Measurements from ENCODE around the gene OR10V1.

GRCh38 chr11:59676205-59676604 is 37.4 kb downstream of the OR10V1 start:
- TF ChIP-seq CTCF (IDR thresholded peaks at IDR 0.05) (no peak), EZH2 (IDR thresholded peaks at IDR 0.05; ENCODE audit: borderline replicate concordance, insufficient read depth, low read depth, low read length, poor library complexity, severe bottlenecking) (no peak)
